CD4-positive, alpha-beta T cell (primary cell): ENCODE measurements around the gene CDH22. TPM values are rescaled to one million over a fixed set of nuclear protein-coding genes. Genes with fewer than 3 reads are reported as not detected.

ENCODE experiments used
- ATAC-seq: fragments of 200-7000 bp; cut with Tn5 transposase; one replicate; pipeline ENCODE4 v1.10.0; 2022; ENCODE audit warnings: mild to moderate bottlenecking; ENCODE audit not compliant: poor library complexity
- CTCF ChIA-PET: fragments of 350-600 bp; sonication (Branson Sonifier 250); formaldehyde crosslinking; loops from one replicate; lab custom pipeline; 2021; ENCODE audit warnings: antibody characterized with exemption, inconsistent platforms; lab: Charles Lee
- POLR2A ChIA-PET: fragments of 350-600 bp; sonication (Branson Sonifier 250); formaldehyde crosslinking; loops from one replicate; lab custom pipeline; 2021; ENCODE audit warnings: antibody characterized with exemption, inconsistent platforms; lab: Charles Lee
- DNase-seq, 14 experiments: peaks; one replicate each; pipeline ENCODE4 v3.0.0-alpha.2; 2013 to 2020; ENCODE audit warnings: mixed read lengths in 2 of 14
- H3K27ac ChIP-seq, 2 donors: one replicate each; pipeline versions ENCODE4 v1.5.1 to v1.7.0; 2013; ENCODE audit warnings: low read length in 2 of 2, low read depth in 1 of 2, mild to moderate bottlenecking in 1 of 2
- H3K27me3 ChIP-seq, 2 experiments: 1 replicate in 1 of 2; 2 replicates in 1 of 2; pipeline versions ENCODE4 v1.6.1 to v1.7.0; 2013; ENCODE audit warnings: low read length in 2 of 2, control low read depth in 1 of 2, mild to moderate bottlenecking in 1 of 2, moderate library complexity in 1 of 2; ENCODE audit not compliant: insufficient read depth in 2 of 2, control insufficient read depth in 1 of 2
- H3K36me3 ChIP-seq: one replicate; pipeline ENCODE4 v1.6.1; 2013; ENCODE audit warnings: low read length, control low read depth; ENCODE audit not compliant: insufficient read depth
- H3K4me1 ChIP-seq: one replicate; pipeline ENCODE4 v1.6.1; 2013; ENCODE audit warnings: low read length, control low read depth; ENCODE audit not compliant: insufficient read depth
- H3K4me3 ChIP-seq: one replicate; pipeline ENCODE4 v1.5.1; 2013; ENCODE audit warnings: mild to moderate bottlenecking, low read length, moderate library complexity
- H3K9me3 ChIP-seq, 2 experiments: 1 replicate in 1 of 2; 2 replicates in 1 of 2; pipeline versions ENCODE4 v1.6.1 to v1.7.0; 2013; ENCODE audit warnings: low read length in 2 of 2, mild to moderate bottlenecking in 2 of 2, control low read depth in 1 of 2, moderate library complexity in 1 of 2; ENCODE audit not compliant: control insufficient read depth in 1 of 2, insufficient read depth in 1 of 2
- H3K27ac Mint-ChIP-seq: one replicate; pipeline ENCODE4 v1.8.0; 2020; ENCODE audit warnings: mixed read lengths
- H3K27me3 Mint-ChIP-seq: one replicate; pipeline ENCODE4 v1.8.0; 2021; ENCODE audit warnings: mixed read lengths
- H3K36me3 Mint-ChIP-seq: one replicate; pipeline ENCODE4 v1.8.0; 2021; ENCODE audit warnings: low read depth, mixed read lengths
- H3K4me1 Mint-ChIP-seq: one replicate; pipeline ENCODE4 v1.8.0; 2021; ENCODE audit warnings: low read depth, mixed read lengths
- H3K4me3 Mint-ChIP-seq: one replicate; pipeline ENCODE4 v1.8.0; 2020; ENCODE audit warnings: mild to moderate bottlenecking, mixed read lengths
- H3K9me3 Mint-ChIP-seq: one replicate; pipeline ENCODE4 v1.8.0; 2020; ENCODE audit warnings: mixed read lengths
- CTCF ChIP-seq: fragments of 200-600 bp; IDR thresholded peaks from one replicate; pipeline ENCODE4 v1.8.0; 2022; ENCODE audit warnings: antibody characterized with exemption, mild to moderate bottlenecking
- intact Hi-C, 2 experiments: fragments of 100-400 bp; cut with DNase I in 1 of 2; cut with micrococcal nuclease in 1 of 2; formaldehyde crosslinking; loops; one replicate each; pipeline versions ENCODE4 v1.15.1 to v1.9.0; 2023 to 2025; cut with DNase I, micrococcal nuclease
- total RNA-seq, 174 experiments: library from RNA in 2 of 174; stranded (reverse) in 2 of 174; gene quantifications; one replicate each; pipeline ENCODE4 v1.2.3 and lab custom pipeline; 2021 to 2026

CDH22 gene
- total RNA-seq, 2 experiments from 2014 or later, result not detected

DNA sequence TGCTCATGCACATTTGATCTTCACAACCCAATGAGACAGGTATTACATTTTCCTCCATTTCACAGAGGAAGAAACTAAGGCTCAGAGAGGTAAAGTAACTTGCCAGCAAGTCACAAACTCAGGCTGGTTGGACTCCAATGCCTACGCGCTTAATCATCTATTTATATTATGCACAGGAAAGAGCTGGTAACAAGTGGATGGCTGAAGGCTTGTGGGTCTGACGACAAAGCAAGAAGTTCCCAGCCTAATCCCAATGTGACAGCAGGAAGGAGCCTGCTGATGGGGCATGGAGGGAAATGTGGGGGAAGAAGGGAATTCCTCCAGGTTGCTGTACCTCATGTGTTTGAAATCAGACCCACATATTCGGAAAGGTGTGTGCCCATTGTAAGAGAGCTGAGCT lies 3.9 kb downstream of the CDH22 start:
- no peaks in the 10 kb centered on the region for H3K36me3 ChIP-seq
- H3K27ac Mint-ChIP-seq, result no peak overlapping the region
- peaks cover 25 to 37% of the 10 kb centered on the region in 2 experiments for H3K27me3 ChIP-seq
- H3K9me3 Mint-ChIP-seq, result no peaks in the 10 kb centered on the region
- intact Hi-C loops, result no loop called here
- H3K27me3 Mint-ChIP-seq, result peaks cover 58% of the 10 kb centered on the region
- H3K27ac ChIP-seq, result no peak overlapping the region
- ATAC-seq (no peak), DNase-seq (no peak)
- TF ChIP-seq CTCF, result no peak
- H3K4me1 Mint-ChIP-seq, result peaks cover 11% of the 10 kb centered on the region
- CTCF ChIA-PET, result interaction anchor here (2.1 kb wide), 1 partner anchor 133 kb away, joined by 5 read pairs; no protein-coding TSS in a partner anchor
- H3K9me3 ChIP-seq, result no peaks in the 10 kb centered on the region
- no peaks in the 10 kb centered on the region for H3K36me3 Mint-ChIP-seq
- peaks cover 15% of the 10 kb centered on the region for H3K4me1 ChIP-seq
- POLR2A ChIA-PET, result no interaction called here
- no peak overlapping the region for H3K4me3 ChIP-seq
- H3K4me3 Mint-ChIP-seq, result no peak overlapping the region

DNA sequence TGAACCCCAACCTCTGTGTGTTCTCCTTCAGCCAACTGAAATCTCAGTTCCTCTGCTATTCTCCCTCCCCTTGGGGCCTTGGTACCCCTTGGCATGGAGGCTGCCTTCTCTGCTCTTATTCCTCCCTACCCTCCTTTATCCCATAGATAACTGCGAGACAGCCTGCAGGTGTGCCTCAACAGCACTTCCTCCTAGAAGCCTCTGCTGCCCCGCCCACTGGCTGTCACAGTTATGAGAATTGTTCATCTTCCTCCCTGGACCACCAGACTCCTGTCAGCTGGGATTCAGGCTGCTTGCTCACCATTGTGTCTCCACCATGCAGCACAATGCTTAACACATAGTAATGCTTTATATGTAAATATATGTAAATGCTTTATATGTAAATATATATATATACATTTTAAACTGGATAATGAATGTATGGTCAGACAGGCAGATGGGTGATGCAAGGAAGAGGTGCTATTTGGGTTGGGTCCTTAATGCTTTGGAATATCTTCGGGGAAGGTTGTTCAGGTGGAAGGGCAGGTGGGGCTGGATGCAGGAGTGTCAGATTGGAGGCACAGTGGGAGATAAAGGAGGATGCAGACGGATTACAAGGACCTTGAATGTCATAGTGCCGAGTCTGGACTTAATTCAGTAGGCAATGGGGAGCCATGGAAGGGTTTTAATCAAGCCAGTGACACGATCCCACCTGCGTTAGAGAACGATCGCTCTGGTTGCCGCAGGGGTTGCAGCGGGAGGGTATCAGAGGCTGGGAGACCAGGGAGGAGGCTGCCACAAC lies 4.9 kb downstream of the CDH22 start:
- H3K9me3 ChIP-seq, result no peaks in the 10 kb centered on the region
- peaks cover 10% of the 10 kb centered on the region for H3K4me1 ChIP-seq
- no peaks in the 10 kb centered on the region for H3K36me3 ChIP-seq
- Mint-ChIP-seq H3K9me3 (no peaks in the 10 kb centered on the region), H3K36me3 (no peaks in the 10 kb centered on the region), H3K27ac (no peak overlapping the region), H3K4me3 (no peak overlapping the region), H3K27me3 (peaks cover 58% of the 10 kb centered on the region), H3K4me1 (peaks cover 8% of the 10 kb centered on the region)
- ChIA-PET POLR2A (no interaction called here), CTCF (no interaction called here)
- no peak overlapping the region for H3K27ac ChIP-seq
- no peak for TF ChIP-seq CTCF
- ATAC-seq (no peak), DNase-seq (no peak)
- H3K4me3 ChIP-seq, result no peak overlapping the region
- intact Hi-C loops, result no loop called here
- peaks cover 16 to 27% of the 10 kb centered on the region in 2 experiments for H3K27me3 ChIP-seq

- no peak overlapping the region for H3K27ac Mint-ChIP-seq
- CTCF ChIA-PET, result no interaction called here
- H3K36me3 Mint-ChIP-seq, result no peaks in the 10 kb centered on the region
- DNase-seq, result no peak
- TF ChIP-seq CTCF, result no peak
- ATAC-seq, result no peak
- H3K4me3 ChIP-seq, result no peak overlapping the region
- H3K4me1 ChIP-seq, result peaks cover 5% of the 10 kb centered on the region
- H3K27me3 ChIP-seq, result peaks cover 17 to 20% of the 10 kb centered on the region in 2 experiments
- no peaks in the 10 kb centered on the region for H3K9me3 Mint-ChIP-seq
- no peak overlapping the region for H3K27ac ChIP-seq
- intact Hi-C loops, result no loop called here
- no peaks in the 10 kb centered on the region for H3K36me3 ChIP-seq
- POLR2A ChIA-PET, result no interaction called here
- peaks cover 8% of the 10 kb centered on the region for H3K4me1 Mint-ChIP-seq
- H3K4me3 Mint-ChIP-seq, result no peak overlapping the region
- H3K27me3 Mint-ChIP-seq, result peaks cover 67% of the 10 kb centered on the region
- no peaks in the 10 kb centered on the region for H3K9me3 ChIP-seq
Measured at GRCh38 chr20:46302106-46302505, 6.2 kb downstream of the CDH22 start.
